Uterus (tissue), 4 donors: ENCODE measurements around the gene TRAPPC8. TPM values are rescaled to one million over a fixed set of nuclear protein-coding genes. Genes with fewer than 3 reads are reported as not detected.

ENCODE experiments used
- DNase-seq, 2 donors: peaks; one replicate each; pipeline ENCODE4 v3.0.0-alpha.2; 2019 to 2020
- H3K27ac ChIP-seq, 2 donors: fragments of 200-600 bp; sonication (generic); 1 replicate in 1 of 2; 2 replicates in 1 of 2; pipeline ENCODE4 v1.5.1; 2016 to 2018
- H3K27me3 ChIP-seq, 2 donors: fragments of 200-600 bp; sonication (generic); one replicate each; pipeline ENCODE4 v1.5.1; 2018 to 2019; ENCODE audit warnings: control low read depth in 1 of 2
- H3K36me3 ChIP-seq, 2 donors: fragments of 200-600 bp; sonication (generic); one replicate each; pipeline ENCODE4 v1.5.1; 2019; ENCODE audit warnings: control low read depth in 1 of 2
- H3K4me1 ChIP-seq, 2 donors: fragments of 200-600 bp; sonication (generic); one replicate each; pipeline ENCODE4 v1.5.1; 2018 to 2019; ENCODE audit warnings: control low read depth in 1 of 2
- H3K4me3 ChIP-seq, 2 donors: fragments of 200-600 bp; sonication (generic); 1 replicate in 1 of 2; 2 replicates in 1 of 2; pipeline ENCODE4 v1.5.1; 2018 to 2019; ENCODE audit warnings: mild to moderate bottlenecking in 1 of 2
- H3K9me3 ChIP-seq, 2 donors: fragments of 200-600 bp; sonication (generic); one replicate each; pipeline ENCODE4 v1.5.1; 2019; ENCODE audit warnings: control low read depth in 1 of 2
- POLR2A ChIP-seq, 2 donors: fragments of 450-650 bp; IDR thresholded peaks; one replicate each; pipeline ENCODE4 v1.6.1; 2016; ENCODE audit warnings: antibody characterized with exemption in 2 of 2, mild to moderate bottlenecking in 1 of 2, moderate library complexity in 1 of 2
- intact Hi-C: fragments of 100-400 bp; cut with DNase I; formaldehyde crosslinking; loops from one replicate; pipeline ENCODE4 v1.15.1; 2023; ENCODE audit warnings: low total_unique reads
- total RNA-seq, 4 donors: library from RNA; depleted of rRNA in 3 of 4; stranded (reverse); fragments of >200 nt in 3 of 4; gene quantifications; one replicate each; pipeline versions ENCODE4 v1.1.0 to v1.2.4, GENCODE V29; 2014 to 2023
- TF ChIP-seq, protein P1 (sequence below), 4 experiments: fragments of 200-600 bp in 2 of 4; fragments of 450-650 bp in 2 of 4; sonication (generic) in 2 of 4; IDR thresholded peaks; one replicate each; pipeline ENCODE4 v1.5.1; 2016 to 2019; ENCODE audit warnings: antibody characterized with exemption in 4 of 4, mild to moderate bottlenecking in 2 of 4, moderate library complexity in 1 of 4
- donor health status: DM: yes; HTN: yes; CAD: no.

The TRAPPC8 gene, protein sequence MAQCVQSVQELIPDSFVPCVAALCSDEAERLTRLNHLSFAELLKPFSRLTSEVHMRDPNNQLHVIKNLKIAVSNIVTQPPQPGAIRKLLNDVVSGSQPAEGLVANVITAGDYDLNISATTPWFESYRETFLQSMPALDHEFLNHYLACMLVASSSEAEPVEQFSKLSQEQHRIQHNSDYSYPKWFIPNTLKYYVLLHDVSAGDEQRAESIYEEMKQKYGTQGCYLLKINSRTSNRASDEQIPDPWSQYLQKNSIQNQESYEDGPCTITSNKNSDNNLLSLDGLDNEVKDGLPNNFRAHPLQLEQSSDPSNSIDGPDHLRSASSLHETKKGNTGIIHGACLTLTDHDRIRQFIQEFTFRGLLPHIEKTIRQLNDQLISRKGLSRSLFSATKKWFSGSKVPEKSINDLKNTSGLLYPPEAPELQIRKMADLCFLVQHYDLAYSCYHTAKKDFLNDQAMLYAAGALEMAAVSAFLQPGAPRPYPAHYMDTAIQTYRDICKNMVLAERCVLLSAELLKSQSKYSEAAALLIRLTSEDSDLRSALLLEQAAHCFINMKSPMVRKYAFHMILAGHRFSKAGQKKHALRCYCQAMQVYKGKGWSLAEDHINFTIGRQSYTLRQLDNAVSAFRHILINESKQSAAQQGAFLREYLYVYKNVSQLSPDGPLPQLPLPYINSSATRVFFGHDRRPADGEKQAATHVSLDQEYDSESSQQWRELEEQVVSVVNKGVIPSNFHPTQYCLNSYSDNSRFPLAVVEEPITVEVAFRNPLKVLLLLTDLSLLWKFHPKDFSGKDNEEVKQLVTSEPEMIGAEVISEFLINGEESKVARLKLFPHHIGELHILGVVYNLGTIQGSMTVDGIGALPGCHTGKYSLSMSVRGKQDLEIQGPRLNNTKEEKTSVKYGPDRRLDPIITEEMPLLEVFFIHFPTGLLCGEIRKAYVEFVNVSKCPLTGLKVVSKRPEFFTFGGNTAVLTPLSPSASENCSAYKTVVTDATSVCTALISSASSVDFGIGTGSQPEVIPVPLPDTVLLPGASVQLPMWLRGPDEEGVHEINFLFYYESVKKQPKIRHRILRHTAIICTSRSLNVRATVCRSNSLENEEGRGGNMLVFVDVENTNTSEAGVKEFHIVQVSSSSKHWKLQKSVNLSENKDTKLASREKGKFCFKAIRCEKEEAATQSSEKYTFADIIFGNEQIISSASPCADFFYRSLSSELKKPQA (N-terminal part only)
- total RNA-seq = 10 to 100 TPM; 29.1 to 98.5 (median 53.0) TPM

DNA sequence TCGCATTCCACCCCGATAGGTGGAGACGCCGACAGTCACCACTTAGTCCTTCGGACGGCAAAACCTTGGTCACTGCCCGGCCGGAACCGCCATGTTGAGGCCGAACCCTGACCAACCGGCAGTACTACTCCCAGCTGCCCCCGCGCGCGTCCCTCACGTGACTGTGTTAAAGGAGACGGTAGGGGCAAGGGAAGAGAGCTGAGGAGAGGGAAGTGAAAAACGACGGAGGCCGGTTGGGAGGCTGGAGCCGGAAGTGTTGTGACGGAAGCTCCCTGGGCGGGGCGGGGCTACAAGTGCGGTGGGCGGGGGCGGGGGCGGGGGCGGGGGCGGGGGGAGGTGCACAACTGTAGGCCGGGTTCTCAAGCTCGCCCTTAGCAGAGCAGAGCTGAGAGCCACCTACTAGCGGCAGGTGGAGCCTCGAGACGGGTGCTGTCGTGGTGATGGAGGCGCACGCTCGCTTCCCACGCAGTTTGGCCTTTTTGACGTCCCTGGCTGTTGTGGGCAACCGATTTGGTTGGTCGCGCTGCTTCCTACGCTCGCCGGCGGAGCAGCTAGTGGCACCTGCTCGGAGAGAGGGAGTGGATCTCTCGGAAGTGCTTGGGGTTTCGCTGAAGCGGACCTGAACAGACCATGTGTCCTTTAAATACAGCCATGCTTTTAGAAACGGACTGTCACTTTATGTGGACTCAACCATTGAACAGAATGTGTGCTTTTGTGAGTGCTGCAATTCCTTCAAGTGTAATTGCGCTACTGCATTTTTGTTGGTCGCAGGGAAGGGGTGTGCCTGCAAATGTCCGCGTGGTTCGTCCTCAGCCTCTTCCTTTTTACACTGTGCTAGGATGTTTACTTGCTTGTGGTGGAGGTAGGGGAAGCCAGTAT lies at the start of gene TRAPPC8:
TRAPPC8 (minus strand) TSS at position 130 of the 879 bp plus-strand sequence. CDS start 364 bp downstream, outside the sequence.
- peak within 1 kb of the TSS; percentile 84 to 89 for H3K27ac ChIP-seq
- peak; percentile 94 to 98 for DNase-seq
- peak within 1 kb of the TSS; percentile 88 to 92 for H3K4me3 ChIP-seq
- H3K36me3 ChIP-seq = no peaks in the 10 kb centered on the region
- TF ChIP-seq, protein P1, sequence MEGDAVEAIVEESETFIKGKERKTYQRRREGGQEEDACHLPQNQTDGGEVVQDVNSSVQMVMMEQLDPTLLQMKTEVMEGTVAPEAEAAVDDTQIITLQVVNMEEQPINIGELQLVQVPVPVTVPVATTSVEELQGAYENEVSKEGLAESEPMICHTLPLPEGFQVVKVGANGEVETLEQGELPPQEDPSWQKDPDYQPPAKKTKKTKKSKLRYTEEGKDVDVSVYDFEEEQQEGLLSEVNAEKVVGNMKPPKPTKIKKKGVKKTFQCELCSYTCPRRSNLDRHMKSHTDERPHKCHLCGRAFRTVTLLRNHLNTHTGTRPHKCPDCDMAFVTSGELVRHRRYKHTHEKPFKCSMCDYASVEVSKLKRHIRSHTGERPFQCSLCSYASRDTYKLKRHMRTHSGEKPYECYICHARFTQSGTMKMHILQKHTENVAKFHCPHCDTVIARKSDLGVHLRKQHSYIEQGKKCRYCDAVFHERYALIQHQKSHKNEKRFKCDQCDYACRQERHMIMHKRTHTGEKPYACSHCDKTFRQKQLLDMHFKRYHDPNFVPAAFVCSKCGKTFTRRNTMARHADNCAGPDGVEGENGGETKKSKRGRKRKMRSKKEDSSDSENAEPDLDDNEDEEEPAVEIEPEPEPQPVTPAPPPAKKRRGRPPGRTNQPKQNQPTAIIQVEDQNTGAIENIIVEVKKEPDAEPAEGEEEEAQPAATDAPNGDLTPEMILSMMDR (IDR thresholded peaks at IDR 0.05) = peak in 1 of 4 experiments; percentile 18
- TF ChIP-seq POLR2A (IDR thresholded peaks at IDR 0.05) = peak in 1 of 2 donors; percentile 50
- peaks cover 0 to 9% of the 10 kb centered on the region in 2 donors for H3K4me1 ChIP-seq
- no peaks in the 10 kb centered on the region for H3K27me3 ChIP-seq
- no peaks in the 10 kb centered on the region for H3K9me3 ChIP-seq
- intact Hi-C loops = no loop called here

DNA sequence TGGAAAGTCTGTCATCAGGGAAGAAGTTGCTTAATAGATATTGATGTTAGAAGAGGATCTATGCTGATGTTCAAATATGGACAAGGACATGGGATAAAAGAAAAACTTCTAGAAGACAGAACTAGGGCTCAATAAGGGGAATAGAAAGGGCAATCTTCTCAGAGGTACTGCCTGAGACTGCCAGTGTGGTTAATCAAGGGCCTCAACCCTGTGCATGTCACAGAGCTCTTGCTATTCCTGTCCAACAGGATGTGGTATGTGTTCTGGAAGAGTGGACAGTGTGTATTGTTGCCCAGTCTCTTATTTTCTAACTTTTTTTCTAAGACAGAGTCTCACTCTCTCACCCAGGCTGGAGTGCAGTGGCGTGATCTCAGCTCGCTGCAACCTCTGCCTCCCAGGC lies 47.9 kb upstream of the TRAPPC8 start:
- no peak for DNase-seq

DNA sequence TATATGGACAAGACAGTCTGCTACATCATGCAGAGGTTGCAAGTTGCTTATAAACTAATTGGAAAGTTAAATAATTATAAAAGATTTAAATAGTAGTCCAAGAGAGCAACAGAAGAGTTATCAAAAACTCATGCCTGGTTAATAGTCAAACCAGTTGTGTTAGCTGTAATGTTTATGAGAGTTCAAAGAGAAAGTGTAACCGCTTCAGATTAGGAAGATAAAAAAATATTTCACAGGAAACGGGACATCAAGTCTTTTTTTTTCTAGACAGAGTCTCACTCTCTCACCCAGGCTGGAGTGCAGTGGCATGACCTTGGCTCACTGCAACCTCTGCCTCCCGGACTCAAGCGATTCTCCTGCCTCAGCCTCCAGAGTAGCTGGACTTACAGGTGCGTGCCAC lies 41.0 kb upstream of the TRAPPC8 start:
- no peak overlapping the region for H3K27ac ChIP-seq

More for the DNA sequence above, 47.9 kb upstream of the TRAPPC8 start:
- no peak for TF ChIP-seq POLR2A (IDR thresholded peaks at IDR 0.05)
- TF ChIP-seq, protein P1 (IDR thresholded peaks at IDR 0.05) = no peak
- intact Hi-C loops = no loop called here
- H3K4me3 ChIP-seq = no peak overlapping the region
- H3K27me3 ChIP-seq = no peaks in the 10 kb centered on the region
- no peaks in the 10 kb centered on the region for H3K9me3 ChIP-seq
- H3K4me1 ChIP-seq = no peaks in the 10 kb centered on the region
- no peak overlapping the region for H3K27ac ChIP-seq
- H3K36me3 ChIP-seq = no peaks in the 10 kb centered on the region

DNA sequence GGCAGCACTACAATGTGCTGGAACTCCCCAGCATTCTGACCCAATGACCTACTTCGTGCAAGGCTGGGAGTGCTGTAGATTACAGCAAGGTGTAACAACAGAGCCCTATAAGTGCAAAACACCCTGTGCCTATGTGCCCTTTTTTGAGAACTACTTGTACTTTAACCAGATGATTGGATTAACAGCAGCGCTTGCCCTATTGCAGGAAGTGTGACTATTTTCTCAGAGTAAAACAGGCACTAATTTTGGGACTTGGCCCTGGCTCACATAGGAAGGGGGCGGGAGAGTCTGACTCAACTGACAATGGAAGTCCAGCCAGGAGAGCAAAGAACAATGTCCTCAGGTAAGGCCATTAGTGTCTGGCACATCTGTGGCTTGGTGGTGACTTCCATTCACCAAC lies 40.1 kb upstream of the TRAPPC8 start:
- TF ChIP-seq POLR2A (IDR thresholded peaks at IDR 0.05) = no peak
- TF ChIP-seq, protein P1 (IDR thresholded peaks at IDR 0.05) = no peak
- H3K4me3 ChIP-seq = no peak overlapping the region
- no peaks in the 10 kb centered on the region for H3K36me3 ChIP-seq
- no peaks in the 10 kb centered on the region for H3K9me3 ChIP-seq
- no peaks in the 10 kb centered on the region for H3K4me1 ChIP-seq
- H3K27me3 ChIP-seq = no peaks in the 10 kb centered on the region
- peak overlapping the region in 1 of 2 donors; percentile 43 for H3K27ac ChIP-seq
- DNase-seq = peak in 1 of 2 donors; percentile 21
- intact Hi-C loops = no loop called here

More for the DNA sequence above, 41.0 kb upstream of the TRAPPC8 start:
- Histone ChIP-seq H3K4me3 (no peak overlapping the region), H3K27me3 (no peaks in the 10 kb centered on the region), H3K9me3 (no peaks in the 10 kb centered on the region), H3K4me1 (no peaks in the 10 kb centered on the region), H3K36me3 (no peaks in the 10 kb centered on the region)
- TF ChIP-seq, protein P1 (IDR thresholded peaks at IDR 0.05) = no peak
- TF ChIP-seq POLR2A (IDR thresholded peaks at IDR 0.05) = no peak
- no peak for DNase-seq
- intact Hi-C loops = no loop called here
